Measurements from ENCODE around the gene ASPSCR1. TPM values are rescaled to one million over a fixed set of nuclear protein-coding genes. Genes with fewer than 3 reads are reported as not detected.
A peak's percentile ranks its signal among the peaks of the same experiment; 100 is the strongest.

The ASPSCR1 gene
- total and polyA plus RNA-seq, 2 of the 13 experiments (the other 11 are each of a cell fraction or from before 2014, with no cell fraction given), result 274 to 314 TPM

GRCh38 chr17:82000803-82001570 lies 23.6 kb downstream of the ASPSCR1 start (continued):
- TF ChIP-seq FOXO4 (CRISPR knock-in tag; conservative IDR thresholded peaks at IDR 0.05) (no peak), ZNF34 (CRISPR knock-in tag; IDR thresholded peaks at IDR 0.05; ENCODE audit: borderline replicate concordance) (no peak; the same call in 1 of the 2 replicates), ZBTB2 (CRISPR knock-in tag; IDR thresholded peaks at IDR 0.05; ENCODE audit: low read depth) (peak; percentile 83; the same call in 1 of the 2 replicates), ZNF33A (CRISPR knock-in tag; IDR thresholded peaks at IDR 0.05; ENCODE audit: borderline replicate concordance) (no peak), ZNF503 (CRISPR knock-in tag; IDR thresholded peaks at IDR 0.05) (peak; percentile 98), ZBTB37 (CRISPR knock-in tag; IDR thresholded peaks at IDR 0.05) (peak; percentile 66), AKNA (CRISPR knock-in tag; IDR thresholded peaks at IDR 0.05; ENCODE audit: borderline replicate concordance) (0 out of 2 replicates have a peak, but pooled peaks have one; percentile 71), THAP9 (CRISPR knock-in tag; IDR thresholded peaks at IDR 0.05; ENCODE audit: borderline replicate concordance) (no peak; the same call in 1 of the 2 replicates), ZNF576 (CRISPR knock-in tag; IDR thresholded peaks at IDR 0.05) (peak; percentile 88; the same call in 1 of the 2 replicates), FOXK1 (CRISPR knock-in tag; IDR thresholded peaks at IDR 0.05; ENCODE audit: borderline replicate concordance, low read depth) (peak; percentile 92), EZH2 (conservative IDR thresholded peaks at IDR 0.05; ENCODE audit: low read depth, low read length) (no peak)
